ENCODE measurements around the gene CPPED1. TPM values are rescaled to one million over a fixed set of nuclear protein-coding genes. Genes with fewer than 3 reads are reported as not detected.
"Not testable (repeated sequence)": the region's sequence is repeated elsewhere in the genome, so short reads cannot be mapped to it uniquely, and the experiment has no call there.

Gene CPPED1
- total RNA-seq, 1 donor from 2014 or later = 15.0 TPM

- no peak overlapping the region for H3K4me3 ChIP-seq (ENCODE audit: low read depth, low read length)
- DNase-seq (ENCODE audit: low read depth) = no peak
- no peak for TF ChIP-seq CTCF (conservative IDR thresholded peaks at IDR 0.05; ENCODE audit: low read depth, low read length)
Observed at GRCh38 chr16:12793865-12794240, 9.8 kb downstream of the CPPED1 start.

- DNase-seq (ENCODE audit: low read depth) = no peak
- TF ChIP-seq CTCF (conservative IDR thresholded peaks at IDR 0.05; ENCODE audit: low read depth, low read length) = no peak
- no peak overlapping the region for H3K4me3 ChIP-seq (ENCODE audit: low read depth, low read length)
Observed at GRCh38 chr16:12793120-12793864, 10.4 kb downstream of the CPPED1 start.

- not testable (repeated sequence) for DNase-seq (ENCODE audit: low read depth); H3K4me3 ChIP-seq (ENCODE audit: low read depth, low read length)
Observed at GRCh38 chr16:12792528-12792927, 11.2 kb downstream of the CPPED1 start.

DNA sequence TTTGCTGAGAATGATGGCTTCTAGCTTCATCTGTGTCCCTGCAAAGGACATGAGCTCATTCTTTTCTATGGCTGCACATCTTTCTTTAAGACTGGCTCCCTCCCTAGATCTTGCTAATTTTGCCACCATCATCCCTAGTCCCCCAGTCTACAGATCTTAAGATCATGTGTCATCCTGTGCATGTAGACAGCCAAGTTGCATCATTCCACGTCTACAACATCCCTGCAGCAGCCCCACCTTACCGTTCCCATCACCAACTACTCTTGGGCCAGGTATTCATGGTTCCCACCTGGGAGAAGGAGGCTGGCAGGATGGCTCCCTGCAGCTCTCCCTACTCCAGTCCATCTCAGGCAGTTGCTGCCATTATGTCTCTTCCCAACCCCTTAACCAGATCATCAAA, 12.3 kb downstream of the CPPED1 start:
- TF ChIP-seq CTCF (conservative IDR thresholded peaks at IDR 0.05; ENCODE audit: low read depth, low read length) = no peak
- no peak overlapping the region for H3K4me3 ChIP-seq (ENCODE audit: low read depth, low read length)
- no peak for DNase-seq (ENCODE audit: low read depth)

- no peak for TF ChIP-seq CTCF (conservative IDR thresholded peaks at IDR 0.05; ENCODE audit: low read depth, low read length)
- DNase-seq (ENCODE audit: low read depth) = no peak
- H3K4me3 ChIP-seq (ENCODE audit: low read depth, low read length) = no peak overlapping the region
Observed at GRCh38 chr16:12788758-12789157, 14.9 kb downstream of the CPPED1 start.

- DNase-seq (ENCODE audit: low read depth) = no peak
- no peak overlapping the region for H3K4me3 ChIP-seq (ENCODE audit: low read depth, low read length)
- no peak for TF ChIP-seq CTCF (conservative IDR thresholded peaks at IDR 0.05; ENCODE audit: low read depth, low read length)
Observed at GRCh38 chr16:12786081-12786480, 17.6 kb downstream of the CPPED1 start.

DNA sequence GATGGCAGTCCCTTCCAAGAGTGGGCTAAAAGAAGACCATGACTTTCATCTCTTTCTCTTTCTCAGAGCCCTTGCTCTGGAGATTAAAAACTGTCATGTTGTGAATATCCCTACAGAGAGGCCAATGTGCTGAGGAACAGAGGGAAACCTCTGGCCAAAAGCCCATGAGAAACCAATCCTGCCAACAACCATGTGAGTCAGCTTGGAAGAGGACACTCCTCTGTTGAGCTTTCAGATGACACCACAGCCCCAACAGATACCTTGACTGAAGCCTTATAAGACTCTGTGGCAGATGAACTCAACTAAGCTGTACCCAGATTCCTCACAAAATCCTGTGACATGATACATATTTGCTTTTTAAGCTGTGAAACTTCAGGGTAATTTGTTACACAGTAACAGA, 19.6 kb downstream of the CPPED1 start:
- TF ChIP-seq CTCF (conservative IDR thresholded peaks at IDR 0.05; ENCODE audit: low read depth, low read length) = no peak
- DNase-seq (ENCODE audit: low read depth) = no peak
- no peak overlapping the region for H3K4me3 ChIP-seq (ENCODE audit: low read depth, low read length)
